HUES6 (cell line): ENCODE measurements around the gene CCR2.

Source experiments
- H3K27ac ChIP-seq: 2 replicates; pipeline ENCODE4 v1.7.0; 2013; ENCODE audit warnings: low read depth, mild to moderate bottlenecking, low read length, inconsistent platforms
- H3K27me3 ChIP-seq: 2 replicates; pipeline ENCODE4 v1.6.1; 2013; ENCODE audit warnings: low read length; ENCODE audit not compliant: control insufficient read depth, insufficient read depth
- H3K36me3 ChIP-seq: 2 replicates; pipeline ENCODE4 v1.6.1; 2013; ENCODE audit warnings: low read length; ENCODE audit not compliant: control insufficient read depth, insufficient read depth
- H3K4me1 ChIP-seq: 2 replicates; pipeline ENCODE4 v1.6.1; 2013; ENCODE audit warnings: low read length; ENCODE audit not compliant: control insufficient read depth, insufficient read depth
- H3K4me3 ChIP-seq: 2 replicates; pipeline ENCODE4 v1.5.1; 2013; ENCODE audit warnings: low read depth, low read length
- H3K9ac ChIP-seq: one replicate; pipeline ENCODE4 v1.6.1; 2013; ENCODE audit warnings: mild to moderate bottlenecking, low read length
- H3K9me3 ChIP-seq: 2 replicates; pipeline ENCODE4 v1.6.1; 2013; ENCODE audit warnings: low read depth, low read length; ENCODE audit not compliant: control insufficient read depth, insufficient read depth

CCR2 gene

GRCh38 chr3:46334741-46335478 is 19.0 kb upstream of the CCR2 start:
- no peak overlapping the region for H3K27ac ChIP-seq

GRCh38 chr3:46335541-46335940 is 18.4 kb upstream of the CCR2 start:
- H3K4me3 ChIP-seq, result no peak overlapping the region
- no peak overlapping the region for H3K9ac ChIP-seq
- H3K27ac ChIP-seq, result no peak overlapping the region
- no peaks in the 10 kb centered on the region for H3K4me1 ChIP-seq
- no peaks in the 10 kb centered on the region for H3K27me3 ChIP-seq
- H3K36me3 ChIP-seq, result no peaks in the 10 kb centered on the region
- H3K9me3 ChIP-seq, result peaks cover 40% of the 10 kb centered on the region

More at GRCh38 chr3:46334741-46335478, 19.0 kb upstream of the CCR2 start:
- no peak overlapping the region for H3K9ac ChIP-seq
- H3K27me3 ChIP-seq, result no peaks in the 10 kb centered on the region
- no peak overlapping the region for H3K4me3 ChIP-seq
- H3K9me3 ChIP-seq, result peaks cover 35% of the 10 kb centered on the region
- H3K4me1 ChIP-seq, result no peaks in the 10 kb centered on the region
- no peaks in the 10 kb centered on the region for H3K36me3 ChIP-seq

- no peak overlapping the region for H3K9ac ChIP-seq
- H3K4me3 ChIP-seq, result no peak overlapping the region
- H3K4me1 ChIP-seq, result no peaks in the 10 kb centered on the region
- H3K36me3 ChIP-seq, result no peaks in the 10 kb centered on the region
- no peak overlapping the region for H3K27ac ChIP-seq
- no peaks in the 10 kb centered on the region for H3K27me3 ChIP-seq
- H3K9me3 ChIP-seq, result peaks cover 40% of the 10 kb centered on the region
These were observed 16.0 kb upstream of the CCR2 start for GRCh38 chr3:46337911-46338310.

GRCh38 chr3:46338840-46339239 is 15.1 kb upstream of the CCR2 start:
- Histone ChIP-seq H3K4me1 (no peaks in the 10 kb centered on the region), H3K9ac (no peak overlapping the region), H3K27me3 (no peaks in the 10 kb centered on the region), H3K4me3 (no peak overlapping the region), H3K9me3 (peaks cover 40% of the 10 kb centered on the region), H3K27ac (no peak overlapping the region), H3K36me3 (no peaks in the 10 kb centered on the region)

GRCh38 chr3:46344476-46344875 is 9.4 kb upstream of the CCR2 start:
- Histone ChIP-seq H3K27me3 (no peaks in the 10 kb centered on the region), H3K4me1 (no peaks in the 10 kb centered on the region), H3K9ac (no peak overlapping the region), H3K4me3 (no peak overlapping the region), H3K36me3 (no peaks in the 10 kb centered on the region), H3K9me3 (peaks cover 26% of the 10 kb centered on the region), H3K27ac (no peak overlapping the region)

GRCh38 chr3:46348823-46349482 is 5.0 kb upstream of the CCR2 start:
- Histone ChIP-seq H3K4me3 (no peak overlapping the region), H3K36me3 (no peaks in the 10 kb centered on the region), H3K9me3 (peaks cover 17% of the 10 kb centered on the region), H3K27ac (no peak overlapping the region), H3K27me3 (peaks cover under 1% of the 10 kb centered on the region; the same call in 1 of the 2 replicates), H3K4me1 (no peaks in the 10 kb centered on the region), H3K9ac (no peak overlapping the region)

- H3K27ac ChIP-seq, result no peak overlapping the region
These were observed 4.2 kb upstream of the CCR2 start for GRCh38 chr3:46349484-46350261.

GRCh38 chr3:46350262-46350565 is 3.7 kb upstream of the CCR2 start:
- H3K27me3 ChIP-seq, result peaks cover 10% of the 10 kb centered on the region; the same call in 1 of the 2 replicates
- H3K4me3 ChIP-seq, result no peak overlapping the region
- H3K9ac ChIP-seq, result no peak overlapping the region
- no peaks in the 10 kb centered on the region for H3K36me3 ChIP-seq
- H3K9me3 ChIP-seq, result peaks cover 17% of the 10 kb centered on the region
- no peaks in the 10 kb centered on the region for H3K4me1 ChIP-seq
- no peak overlapping the region for H3K27ac ChIP-seq

More at GRCh38 chr3:46349484-46350261, 4.2 kb upstream of the CCR2 start:
- no peaks in the 10 kb centered on the region for H3K36me3 ChIP-seq
- no peak overlapping the region for H3K9ac ChIP-seq
- peaks cover 17% of the 10 kb centered on the region for H3K9me3 ChIP-seq
- no peaks in the 10 kb centered on the region for H3K4me1 ChIP-seq
- H3K4me3 ChIP-seq, result no peak overlapping the region
- H3K27me3 ChIP-seq, result peaks cover 6% of the 10 kb centered on the region; the same call in 1 of the 2 replicates

GRCh38 chr3:46351646-46352045 is 2.3 kb upstream of the CCR2 start:
- Histone ChIP-seq H3K36me3 (no peaks in the 10 kb centered on the region), H3K4me1 (no peaks in the 10 kb centered on the region), H3K27ac (no peak overlapping the region), H3K27me3 (peaks cover 13% of the 10 kb centered on the region; the same call in 1 of the 2 replicates), H3K9me3 (peaks cover 10% of the 10 kb centered on the region; the same call in 1 of the 2 replicates), H3K9ac (no peak overlapping the region), H3K4me3 (no peak overlapping the region)

GRCh38 chr3:46353090-46353489 is 821 bp upstream of the CCR2 start:
- Histone ChIP-seq H3K36me3 (no peaks in the 10 kb centered on the region), H3K9ac (no peak overlapping the region), H3K9me3 (0 out of 2 replicates have a peak, but pooled peaks cover 2% of the 10 kb centered on the region), H3K27me3 (peaks cover 13% of the 10 kb centered on the region; the same call in 1 of the 2 replicates), H3K27ac (no peak overlapping the region), H3K4me1 (no peaks in the 10 kb centered on the region), H3K4me3 (no peak overlapping the region)

GRCh38 chr3:46354478-46354877 is 567 bp downstream of the CCR2 start:
- Histone ChIP-seq H3K4me3 (no peak overlapping the region), H3K4me1 (no peaks in the 10 kb centered on the region), H3K36me3 (no peaks in the 10 kb centered on the region), H3K9ac (no peak overlapping the region), H3K27me3 (peaks cover 13% of the 10 kb centered on the region; the same call in 1 of the 2 replicates), H3K27ac (no peak overlapping the region), H3K9me3 (no peaks in the 10 kb centered on the region)
